ENCODE results near the gene PALB2. TPM values are rescaled to one million over a fixed set of nuclear protein-coding genes. Genes with fewer than 3 reads are reported as not detected.

PALB2 gene
- total and polyA plus RNA-seq, 7 experiments from 2014 or later = 5.9 to 27.2 (median 10.0) TPM

- POLR2A ChIA-PET = no interaction called here
- Histone ChIP-seq H3K27ac (ENCODE audit: low read depth, low read length) (no peak overlapping the region), H3K36me3 (ENCODE audit: control insufficient read depth in 2 of 3, insufficient read depth in 3 of 3, low read length in 3 of 3) (peaks cover 0 to 16% (median 0%) of the 10 kb centered on the region in 3 experiments), H3K4me1 (ENCODE audit: control insufficient read depth in 2 of 2, insufficient read depth in 2 of 2, low read length in 2 of 2) (no peaks in the 10 kb centered on the region), H3K27me3 (ENCODE audit: control insufficient read depth in 2 of 2, insufficient read depth in 2 of 2, low read length in 2 of 2) (no peaks in the 10 kb centered on the region), H3K4me3 (ENCODE audit: low read length) (no peak overlapping the region), H3K9me3 (ENCODE audit: control insufficient read depth in 2 of 3, low read length in 3 of 3) (no peaks in the 10 kb centered on the region)
- peaks cover 0 to 6% (median 0%) of the 10 kb centered on the region in 11 donors for H3K9me3 Mint-ChIP-seq
- no peak overlapping the region for H3K4me3 Mint-ChIP-seq
- CTCF ChIA-PET = no interaction called here
- H3K4me1 Mint-ChIP-seq = peaks cover 15 to 39% (median 26%) of the 10 kb centered on the region in 7 donors
- ATAC-seq (no peak), DNase-seq (no peak)
- intact Hi-C loops (cut with micrococcal nuclease) = no loop called here
- peaks cover 16 to 61% (median 32%) of the 10 kb centered on the region in 5 donors for H3K36me3 Mint-ChIP-seq
- no peak overlapping the region for H3K27ac Mint-ChIP-seq
- no peaks in the 10 kb centered on the region for H3K27me3 Mint-ChIP-seq
Measured at GRCh38 chr16:23651943-23652468, 10.9 kb upstream of the PALB2 start.

DNA sequence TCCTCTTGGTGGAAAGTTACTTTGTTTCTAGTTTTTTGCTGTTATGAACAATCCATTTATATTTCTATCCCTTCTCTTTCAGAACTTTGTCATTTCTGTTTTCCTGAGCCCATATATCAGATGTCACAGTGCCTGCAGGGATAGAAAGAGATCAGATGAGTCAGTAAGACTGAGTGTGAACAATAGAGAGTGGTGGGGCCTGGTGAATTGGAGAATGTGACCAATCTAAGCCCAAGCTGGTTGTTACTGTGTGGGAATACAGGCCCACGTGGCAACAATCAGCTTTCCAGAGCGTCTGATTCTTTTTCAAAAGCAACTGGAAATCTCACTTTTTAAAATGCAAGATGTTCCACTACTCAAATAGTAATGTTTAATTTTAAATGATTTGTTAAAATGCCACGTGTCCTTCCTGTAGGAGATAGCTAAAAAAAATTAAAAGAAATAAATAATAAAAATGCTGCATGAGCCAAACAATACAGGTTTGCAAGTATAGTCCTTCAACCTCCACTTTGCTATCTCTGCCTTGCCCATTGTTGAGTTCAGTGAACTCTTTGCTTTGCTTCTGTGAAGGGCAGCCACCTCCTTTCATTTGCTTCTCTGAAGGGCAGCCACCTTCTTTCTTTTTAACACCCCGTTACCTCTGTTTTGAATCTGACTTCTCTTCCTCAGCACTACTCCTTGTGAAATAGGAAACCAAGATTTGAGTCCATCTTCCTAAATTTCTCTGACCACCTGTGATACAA is 9.7 kb upstream of the PALB2 start:
- POLR2A ChIA-PET = no interaction called here

GRCh38 chr16:23642246-23642774 is 1.2 kb upstream of the PALB2 start:
- ATAC-seq (no peak), DNase-seq (no peak)
- Histone ChIP-seq H3K4me1 (ENCODE audit: control insufficient read depth in 2 of 2, insufficient read depth in 2 of 2, low read length in 2 of 2) (peaks cover 7 to 27% of the 10 kb centered on the region in 2 donors), H3K27ac (ENCODE audit: low read depth, low read length) (peak overlapping the region; percentile 84), H3K4me3 (ENCODE audit: low read length) (peak overlapping the region; percentile 87), H3K27me3 (ENCODE audit: control insufficient read depth in 2 of 2, insufficient read depth in 2 of 2, low read length in 2 of 2) (no peaks in the 10 kb centered on the region), H3K9me3 (ENCODE audit: control insufficient read depth in 2 of 3, low read length in 3 of 3) (no peaks in the 10 kb centered on the region), H3K36me3 (ENCODE audit: control insufficient read depth in 2 of 3, insufficient read depth in 3 of 3, low read length in 3 of 3) (peaks cover 0 to 21% (median 9%) of the 10 kb centered on the region in 3 experiments)
- Mint-ChIP-seq H3K4me1 (peaks cover 27 to 67% (median 58%) of the 10 kb centered on the region in 7 donors), H3K36me3 (peaks cover 8 to 34% (median 24%) of the 10 kb centered on the region in 5 donors), H3K4me3 (peak overlapping the region; percentile 96 to 99 (median 99)), H3K27ac (peak overlapping the region; percentile 94 to 99 (median 98)), H3K9me3 (peaks cover 0 to 3% (median 0%) of the 10 kb centered on the region in 11 donors), H3K27me3 (no peaks in the 10 kb centered on the region)
- ChIA-PET CTCF (interaction anchor here (0.6 kb wide), 2 partner anchors 50 to 83 kb away, joined by 3 read pairs; no protein-coding TSS in a partner anchor), POLR2A (no interaction called here)
- intact Hi-C loops (cut with micrococcal nuclease) = loop anchor here in 1 of 2 donors (5.0 kb wide), 2 partner anchors 190 to 495 kb away; partner anchors contain the start of genes COG7 and USP31

More for the DNA sequence above, 9.7 kb upstream of the PALB2 start:
- Mint-ChIP-seq H3K27ac (peak overlapping the region in 2 of 9 donors; percentile 3 to 34), H3K27me3 (no peaks in the 10 kb centered on the region), H3K4me1 (peaks cover 20 to 48% (median 36%) of the 10 kb centered on the region in 7 donors), H3K4me3 (peak overlapping the region in 1 of 10 donors; percentile 41), H3K36me3 (peaks cover 20 to 70% (median 41%) of the 10 kb centered on the region in 5 donors), H3K9me3 (peaks cover 0 to 6% (median 0%) of the 10 kb centered on the region in 11 donors)
- CTCF ChIA-PET = interaction anchor here (1.1 kb wide), 1 partner anchor 58 kb away, joined by 4 read pairs; no protein-coding TSS in a partner anchor
- H3K27ac ChIP-seq (ENCODE audit: low read depth, low read length) = no peak overlapping the region
- H3K4me1 ChIP-seq (ENCODE audit: control insufficient read depth in 2 of 2, insufficient read depth in 2 of 2, low read length in 2 of 2) = peaks cover 0 to 6% of the 10 kb centered on the region in 2 donors
- H3K27me3 ChIP-seq (ENCODE audit: control insufficient read depth in 2 of 2, insufficient read depth in 2 of 2, low read length in 2 of 2) = no peaks in the 10 kb centered on the region
- DNase-seq (no peak), ATAC-seq (no peak)
- peaks cover 0 to 22% (median 3%) of the 10 kb centered on the region in 3 experiments for H3K36me3 ChIP-seq (ENCODE audit: control insufficient read depth in 2 of 3, insufficient read depth in 3 of 3, low read length in 3 of 3)
- H3K4me3 ChIP-seq (ENCODE audit: low read length) = no peak overlapping the region
- no peaks in the 10 kb centered on the region for H3K9me3 ChIP-seq (ENCODE audit: control insufficient read depth in 2 of 3, low read length in 3 of 3)
- intact Hi-C loops (cut with micrococcal nuclease) = no loop called here

GRCh38 chr16:23640615-23640930 is 537 bp downstream of the PALB2 start:
- Histone ChIP-seq H3K27ac (ENCODE audit: low read depth, low read length) (peak overlapping the region; percentile 84), H3K36me3 (ENCODE audit: control insufficient read depth in 2 of 3, insufficient read depth in 3 of 3, low read length in 3 of 3) (peaks cover 0 to 18% (median 3%) of the 10 kb centered on the region in 3 experiments), H3K9me3 (ENCODE audit: control insufficient read depth in 2 of 3, low read length in 3 of 3) (no peaks in the 10 kb centered on the region), H3K4me1 (ENCODE audit: control insufficient read depth in 2 of 2, insufficient read depth in 2 of 2, low read length in 2 of 2) (peaks cover 7 to 18% of the 10 kb centered on the region in 2 donors), H3K4me3 (ENCODE audit: low read length) (peak overlapping the region; percentile 87), H3K27me3 (ENCODE audit: control insufficient read depth in 2 of 2, insufficient read depth in 2 of 2, low read length in 2 of 2) (no peaks in the 10 kb centered on the region)
- Mint-ChIP-seq H3K4me3 (peak overlapping the region; percentile 96 to 99 (median 99)), H3K27me3 (no peaks in the 10 kb centered on the region), H3K36me3 (peaks cover 3 to 27% (median 18%) of the 10 kb centered on the region in 5 donors), H3K4me1 (peaks cover 11 to 50% (median 42%) of the 10 kb centered on the region in 7 donors), H3K27ac (peak overlapping the region; percentile 93 to 98 (median 96)), H3K9me3 (peaks cover 0 to 3% (median 0%) of the 10 kb centered on the region in 11 donors)
- ChIA-PET POLR2A (interaction anchor here (0.7 to 1.2 kb wide), 2 partner anchors 35 to 44 kb away, joined by 3 read pairs; no protein-coding TSS in a partner anchor), CTCF (interaction anchor here (1.1 kb wide), 1 partner anchor 26 kb away, joined by 5 read pairs; no protein-coding TSS in a partner anchor)
- intact Hi-C loops (cut with micrococcal nuclease) = loop anchor here (2.0 to 5.0 kb wide), 4 partner anchors 38 to 493 kb away; partner anchors contain the start of genes USP31 (in 2 of the 2), COG7 (in 1 of the 2) and PLK1 (in 1 of the 2)
- DNase-seq = peak in 1 of 9 donors; percentile 5
- no peak for ATAC-seq

GRCh38 chr16:23635958-23636357 is 5.2 kb downstream of the PALB2 start:
- Mint-ChIP-seq H3K36me3 (peaks cover 0 to 25% (median 17%) of the 10 kb centered on the region in 5 donors), H3K27ac (peak overlapping the region in 1 of 9 donors; percentile 15), H3K4me1 (peaks cover 6 to 35% (median 25%) of the 10 kb centered on the region in 7 donors), H3K27me3 (no peaks in the 10 kb centered on the region), H3K4me3 (no peak overlapping the region), H3K9me3 (no peaks in the 10 kb centered on the region)
- ATAC-seq = no peak
- H3K27ac ChIP-seq (ENCODE audit: low read depth, low read length) = no peak overlapping the region
- H3K4me1 ChIP-seq (ENCODE audit: control insufficient read depth in 2 of 2, insufficient read depth in 2 of 2, low read length in 2 of 2) = peaks cover 7 to 10% of the 10 kb centered on the region in 2 donors
- H3K4me3 ChIP-seq (ENCODE audit: low read length) = no peak overlapping the region
- CTCF ChIA-PET = no interaction called here
- no peaks in the 10 kb centered on the region for H3K9me3 ChIP-seq (ENCODE audit: control insufficient read depth in 2 of 3, low read length in 3 of 3)
- H3K27me3 ChIP-seq (ENCODE audit: control insufficient read depth in 2 of 2, insufficient read depth in 2 of 2, low read length in 2 of 2) = no peaks in the 10 kb centered on the region
- POLR2A ChIA-PET = no interaction called here
- DNase-seq = no peak
- intact Hi-C loops (cut with micrococcal nuclease) = no loop called here
- peaks cover 0 to 19% (median 0%) of the 10 kb centered on the region in 3 experiments for H3K36me3 ChIP-seq (ENCODE audit: control insufficient read depth in 2 of 3, insufficient read depth in 3 of 3, low read length in 3 of 3)

DNA sequence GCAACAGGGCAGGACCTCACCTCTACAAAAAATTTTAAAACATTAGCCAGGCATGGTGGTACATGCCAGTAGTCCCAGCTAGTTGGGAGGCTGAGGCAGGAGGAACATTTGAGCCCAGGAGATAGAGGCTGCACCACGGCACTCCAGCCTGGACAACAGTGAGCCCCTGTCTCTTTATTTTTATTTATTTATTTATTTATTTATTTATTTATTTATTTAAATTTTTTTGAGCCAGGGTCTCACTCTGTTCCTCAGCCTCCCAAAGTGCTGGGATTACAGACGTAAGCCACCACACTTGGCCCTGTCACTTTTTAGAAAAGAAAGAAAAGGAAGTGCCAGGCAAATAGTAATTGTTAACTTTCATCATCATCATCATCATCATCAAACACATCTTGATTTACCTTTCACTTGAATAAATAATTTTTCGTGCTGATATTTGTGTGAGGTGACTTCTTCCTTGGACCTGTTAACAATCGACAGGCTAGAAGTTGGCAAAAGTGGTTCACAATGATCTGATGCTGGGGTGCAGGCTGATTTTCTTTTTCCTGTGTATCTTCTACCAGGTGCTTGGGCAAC is 6.6 kb downstream of the PALB2 start:
- Mint-ChIP-seq H3K27me3 (no peaks in the 10 kb centered on the region), H3K36me3 (peaks cover 2 to 33% (median 23%) of the 10 kb centered on the region in 5 donors), H3K9me3 (no peaks in the 10 kb centered on the region), H3K4me3 (no peak overlapping the region), H3K27ac (no peak overlapping the region), H3K4me1 (peaks cover 0 to 29% (median 13%) of the 10 kb centered on the region in 7 donors)
- Histone ChIP-seq H3K4me3 (ENCODE audit: low read length) (no peak overlapping the region), H3K27me3 (ENCODE audit: control insufficient read depth in 2 of 2, insufficient read depth in 2 of 2, low read length in 2 of 2) (no peaks in the 10 kb centered on the region), H3K27ac (ENCODE audit: low read depth, low read length) (no peak overlapping the region), H3K36me3 (ENCODE audit: control insufficient read depth in 2 of 3, insufficient read depth in 3 of 3, low read length in 3 of 3) (peaks cover 0 to 24% (median 6%) of the 10 kb centered on the region in 3 experiments), H3K9me3 (ENCODE audit: control insufficient read depth in 2 of 3, low read length in 3 of 3) (no peaks in the 10 kb centered on the region), H3K4me1 (ENCODE audit: control insufficient read depth in 2 of 2, insufficient read depth in 2 of 2, low read length in 2 of 2) (no peaks in the 10 kb centered on the region)
- no peak for ATAC-seq
- ChIA-PET POLR2A (no interaction called here), CTCF (no interaction called here)
- no peak for DNase-seq
- intact Hi-C loops (cut with micrococcal nuclease) = no loop called here
